GM23248 (cell line): ENCODE results near the gene UNC93A. TPM values are rescaled to one million over a fixed set of nuclear protein-coding genes. Genes with fewer than 3 reads are reported as not detected.
"Not testable (repeated sequence)": the region's sequence is repeated elsewhere in the genome, so short reads cannot be mapped to it uniquely, and the experiment has no call there.

Experiments
- DNase-seq: peaks from one replicate; pipeline ENCODE4 v3.0.0-alpha.2; 2015
- H2AFZ ChIP-seq: fragments of 200-600 bp; sonication (generic); 2 replicates; pipeline ENCODE4 v1.6.1; 2016; ENCODE audit warnings: antibody characterized with exemption
- H3F3A ChIP-seq: fragments of 200-600 bp; sonication (generic); 2 replicates; pipeline ENCODE4 v1.6.1; 2016; ENCODE audit warnings: mild to moderate bottlenecking, antibody characterized with exemption, mixed run types; ENCODE audit not compliant: insufficient read depth
- H3K27ac ChIP-seq: fragments of 200-600 bp; sonication (generic); 2 replicates; pipeline ENCODE4 v1.5.1; 2016; ENCODE audit warnings: mild to moderate bottlenecking
- H3K27me3 ChIP-seq: fragments of 200-600 bp; sonication (generic); replicated peaks from 2 replicates; pipeline ENCODE4 v1.6.1; 2016; ENCODE audit warnings: mild to moderate bottlenecking; ENCODE audit not compliant: insufficient read depth
- H3K36me3 ChIP-seq: fragments of 200-600 bp; sonication (generic); 2 replicates; pipeline ENCODE4 v1.6.1; 2016; ENCODE audit warnings: low read depth, mild to moderate bottlenecking
- H3K4me1 ChIP-seq: fragments of 200-600 bp; sonication (generic); 2 replicates; pipeline ENCODE4 v1.6.1; 2016; ENCODE audit warnings: mild to moderate bottlenecking; ENCODE audit not compliant: insufficient read depth
- H3K4me2 ChIP-seq: fragments of 200-600 bp; sonication (generic); one replicate; pipeline ENCODE4 v1.6.1; 2016; ENCODE audit warnings: mild to moderate bottlenecking; ENCODE audit not compliant: unreplicated experiment
- H3K4me3 ChIP-seq: fragments of 200-600 bp; sonication (generic); 2 replicates; pipeline ENCODE4 v1.5.1; 2016; ENCODE audit warnings: mild to moderate bottlenecking
- H3K79me2 ChIP-seq: fragments of 200-600 bp; sonication (generic); 2 replicates; pipeline ENCODE4 v1.6.1; 2016; ENCODE audit warnings: mild to moderate bottlenecking; ENCODE audit not compliant: insufficient read depth
- H3K9ac ChIP-seq: fragments of 200-600 bp; sonication (generic); 2 replicates; pipeline ENCODE4 v1.6.1; 2016; ENCODE audit warnings: mild to moderate bottlenecking
- H3K9me2 ChIP-seq: fragments of 200-600 bp; sonication (generic); 2 replicates; pipeline ENCODE4 v1.6.1; 2016; ENCODE audit warnings: mixed run types, mild to moderate bottlenecking, moderate library complexity; ENCODE audit not compliant: insufficient read depth
- H3K9me3 ChIP-seq: fragments of 200-600 bp; sonication (generic); one replicate; pipeline ENCODE4 v1.6.1; 2017; ENCODE audit warnings: low read depth
- H4K20me1 ChIP-seq: fragments of 200-600 bp; sonication (generic); 2 replicates; pipeline ENCODE4 v1.6.0; 2016; ENCODE audit not compliant: insufficient read depth
- EZH2 ChIP-seq: fragments of 200-600 bp; sonication (generic); IDR thresholded peaks from 2 replicates; pipeline ENCODE4 v1.6.1; 2018; ENCODE audit warnings: antibody characterized with exemption, mild to moderate bottlenecking; ENCODE audit not compliant: insufficient read depth, poor library complexity, severe bottlenecking
- EZH2phosphoT487 ChIP-seq: fragments of 200-600 bp; sonication (generic); IDR thresholded peaks from 2 replicates; pipeline ENCODE4 v1.6.1; 2018; ENCODE audit warnings: antibody characterized with exemption, moderate library complexity, mild to moderate bottlenecking, low read depth; ENCODE audit not compliant: insufficient read depth
- WGBS, 2 experiments: methylation state at CpG; one replicate each; pipeline ENCODE4 v1.1.6; 2015 to 2017; ENCODE audit warnings: low lambda C conversion rate in 2 of 2, low coverage in 1 of 2; ENCODE audit errors: missing lambda C conversion rate in 2 of 2; 5-methylcytosine and 5-hydroxymethylcytosine counted together
- in situ Hi-C: fragments of 300-500 bp; cut with MboI; formaldehyde crosslinking; loops from 2 replicates; pipeline ENCODE4 v1.15.0; 2020
- polyA plus RNA-seq: library from polyadenylated mRNA; unstranded; fragments of >200 nt; fragmentation: Nextera tagmentation; extraction: Ambion mirVana; gene quantifications from 2 replicates; pipeline ENCODE4 v1.2.1, GENCODE V29; 2016
- total RNA-seq: library from RNA; depleted of rRNA; stranded (reverse); fragments of >200 nt; shearing (Covaris generic); gene quantifications from 2 replicates; pipeline ENCODE4 v1.2.3, GENCODE V29; 2014

UNC93A gene
- total and polyA plus RNA-seq, 2 experiments from 2014 or later = not detected

- Histone ChIP-seq H3K4me3 (no peak overlapping the region), H4K20me1 (no peaks in the 10 kb centered on the region), H3K9me2 (no peaks in the 10 kb centered on the region), H3K9ac (no peak overlapping the region), H3K4me2 (no peak overlapping the region), H3K9me3 (no peaks in the 10 kb centered on the region), H2AFZ (no peak overlapping the region), H3K36me3 (no peaks in the 10 kb centered on the region), H3K27ac (no peak overlapping the region), H3F3A (no peaks in the 10 kb centered on the region), H3K79me2 (no peaks in the 10 kb centered on the region), H3K27me3 (no peaks in the 10 kb centered on the region), H3K4me1 (no peaks in the 10 kb centered on the region)
- in situ Hi-C loops = no loop called here
- DNase-seq = no peak
- WGBS, 2 experiments = 10 to 13% methylated on average over 9 to 11 of the region's 11 CpGs
- TF ChIP-seq EZH2 (no peak), EZH2phosphoT487 (no peak)
Measured at GRCh38 chr6:167244064-167244960, 46.8 kb upstream of the UNC93A start.

GRCh38 chr6:167244991-167245390 lies 46.1 kb upstream of the UNC93A start:
- Histone ChIP-seq H3F3A (no peaks in the 10 kb centered on the region), H3K9me2 (no peaks in the 10 kb centered on the region), H2AFZ (no peak overlapping the region), H3K4me1 (no peaks in the 10 kb centered on the region), H3K36me3 (no peaks in the 10 kb centered on the region), H3K79me2 (no peaks in the 10 kb centered on the region), H3K4me3 (no peak overlapping the region), H4K20me1 (no peaks in the 10 kb centered on the region), H3K9me3 (no peaks in the 10 kb centered on the region), H3K9ac (no peak overlapping the region), H3K4me2 (no peak overlapping the region), H3K27me3 (no peaks in the 10 kb centered on the region), H3K27ac (no peak overlapping the region)
- 6 to 14% methylated on average over 4 of the region's 4 CpGs for WGBS, 2 experiments
- TF ChIP-seq EZH2phosphoT487 (no peak), EZH2 (no peak)
- no peak for DNase-seq
- in situ Hi-C loops = no loop called here

GRCh38 chr6:167245591-167245990 lies 45.5 kb upstream of the UNC93A start:
- H3K9me2 ChIP-seq = no peaks in the 10 kb centered on the region
- 21 to 24% methylated on average over 3 of the region's 3 CpGs for WGBS, 2 experiments
- no peak overlapping the region for H3K27ac ChIP-seq
- H2AFZ ChIP-seq = no peak overlapping the region
- TF ChIP-seq EZH2 (no peak), EZH2phosphoT487 (no peak)
- H3K27me3 ChIP-seq = no peaks in the 10 kb centered on the region
- no peak overlapping the region for H3K9ac ChIP-seq
- no peak overlapping the region for H3K4me2 ChIP-seq
- no peak overlapping the region for H3K4me3 ChIP-seq
- in situ Hi-C loops = no loop called here
- H4K20me1 ChIP-seq = no peaks in the 10 kb centered on the region
- no peak for DNase-seq
- H3K9me3 ChIP-seq = no peaks in the 10 kb centered on the region
- H3K4me1 ChIP-seq = no peaks in the 10 kb centered on the region
- no peaks in the 10 kb centered on the region for H3F3A ChIP-seq
- H3K79me2 ChIP-seq = no peaks in the 10 kb centered on the region
- H3K36me3 ChIP-seq = no peaks in the 10 kb centered on the region

GRCh38 chr6:167247814-167248595 lies 43.1 kb upstream of the UNC93A start:
- H3K36me3 ChIP-seq = no peaks in the 10 kb centered on the region
- H3K79me2 ChIP-seq = no peaks in the 10 kb centered on the region
- in situ Hi-C loops = no loop called here
- no peaks in the 10 kb centered on the region for H3K9me3 ChIP-seq
- no peak overlapping the region for H3K9ac ChIP-seq
- H4K20me1 ChIP-seq = no peaks in the 10 kb centered on the region
- no peaks in the 10 kb centered on the region for H3K4me1 ChIP-seq
- no peaks in the 10 kb centered on the region for H3K27me3 ChIP-seq
- H3F3A ChIP-seq = no peaks in the 10 kb centered on the region
- no peak for DNase-seq
- 40 to 41% methylated on average over 21 to 23 of the region's 24 CpGs for WGBS, 2 experiments
- no peak for TF ChIP-seq EZH2phosphoT487
- no peak for TF ChIP-seq EZH2
- no peak overlapping the region for H3K4me3 ChIP-seq
- H3K9me2 ChIP-seq = no peaks in the 10 kb centered on the region
- H3K4me2 ChIP-seq = no peak overlapping the region
- H2AFZ ChIP-seq = no peak overlapping the region
- H3K27ac ChIP-seq = no peak overlapping the region

GRCh38 chr6:167248878-167249455 lies 42.1 kb upstream of the UNC93A start:
- H3K79me2 ChIP-seq, H2AFZ ChIP-seq, H3F3A ChIP-seq, H3K9me3 ChIP-seq, DNase-seq, H3K27ac ChIP-seq, H3K4me1 ChIP-seq, H3K27me3 ChIP-seq, H3K9ac ChIP-seq, H3K4me2 ChIP-seq, H3K36me3 ChIP-seq, H4K20me1 ChIP-seq, H3K4me3 ChIP-seq, in situ Hi-C loops, H3K9me2 ChIP-seq: not testable (repeated sequence)
- 40 to 42% methylated on average over 12 to 14 of the region's 14 CpGs for whole genome bisulfite sequencing, 2 experiments
